DND-41 (cell line): Measurements from ENCODE around the gene ACVRL1.

ENCODE experiments used
- EZH2 ChIP-seq: IDR thresholded peaks from 3 replicates; pipeline ENCODE4 v1.6.1; 2012; ENCODE audit warnings: borderline replicate concordance, low read depth, mild to moderate bottlenecking, moderate library complexity, low read length, inconsistent platforms; ENCODE audit not compliant: severe bottlenecking
- TF ChIP-seq, protein P1 (sequence below): IDR thresholded peaks from 2 replicates; pipeline ENCODE4 v1.5.1; 2012; ENCODE audit warnings: borderline replicate concordance, low read length, moderate library complexity, mild to moderate bottlenecking; ENCODE audit not compliant: poor library complexity, severe bottlenecking; ENCODE audit errors: extremely low read depth

DNA sequence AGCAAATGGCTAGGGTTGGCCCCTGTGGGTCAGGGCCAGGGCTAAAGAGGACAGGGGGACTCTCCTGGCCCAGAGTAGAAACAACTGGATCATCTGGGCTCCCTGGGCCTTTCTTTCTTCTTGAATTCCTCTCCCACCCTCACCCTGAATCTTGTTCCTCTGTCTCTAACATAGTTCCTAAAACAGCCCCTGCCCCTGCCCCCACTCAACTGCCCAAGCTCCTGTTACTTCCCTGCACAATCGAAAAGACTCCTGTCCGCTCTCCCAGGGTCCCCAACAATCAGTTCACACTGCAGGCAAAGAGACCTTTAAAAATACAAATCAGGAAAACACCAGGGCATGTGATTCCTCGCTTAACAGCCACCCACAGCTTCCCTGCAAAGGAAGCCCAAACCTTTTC is 37.4 kb upstream of the ACVRL1 start:
- TF ChIP-seq, protein P1, sequence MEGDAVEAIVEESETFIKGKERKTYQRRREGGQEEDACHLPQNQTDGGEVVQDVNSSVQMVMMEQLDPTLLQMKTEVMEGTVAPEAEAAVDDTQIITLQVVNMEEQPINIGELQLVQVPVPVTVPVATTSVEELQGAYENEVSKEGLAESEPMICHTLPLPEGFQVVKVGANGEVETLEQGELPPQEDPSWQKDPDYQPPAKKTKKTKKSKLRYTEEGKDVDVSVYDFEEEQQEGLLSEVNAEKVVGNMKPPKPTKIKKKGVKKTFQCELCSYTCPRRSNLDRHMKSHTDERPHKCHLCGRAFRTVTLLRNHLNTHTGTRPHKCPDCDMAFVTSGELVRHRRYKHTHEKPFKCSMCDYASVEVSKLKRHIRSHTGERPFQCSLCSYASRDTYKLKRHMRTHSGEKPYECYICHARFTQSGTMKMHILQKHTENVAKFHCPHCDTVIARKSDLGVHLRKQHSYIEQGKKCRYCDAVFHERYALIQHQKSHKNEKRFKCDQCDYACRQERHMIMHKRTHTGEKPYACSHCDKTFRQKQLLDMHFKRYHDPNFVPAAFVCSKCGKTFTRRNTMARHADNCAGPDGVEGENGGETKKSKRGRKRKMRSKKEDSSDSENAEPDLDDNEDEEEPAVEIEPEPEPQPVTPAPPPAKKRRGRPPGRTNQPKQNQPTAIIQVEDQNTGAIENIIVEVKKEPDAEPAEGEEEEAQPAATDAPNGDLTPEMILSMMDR, result no peak
- TF ChIP-seq EZH2, result no peak
